NCI-H1436 (cell line): ENCODE data around the gene MTA3.

Experiments used
- DNase-seq: peaks from one replicate; lab custom pipeline; 2025; lab: John Stamatoyannopoulos, UW

The MTA3 gene

GRCh38 chr2:42733852-42734251 lies 165.4 kb downstream of the MTA3 start:
- no peak for DNase-seq

- no peak for DNase-seq
Measured at GRCh38 chr2:42736598-42737322, 168.3 kb downstream of the MTA3 start.

GRCh38 chr2:42741140-42741539 lies 172.7 kb downstream of the MTA3 start:
- no peak for DNase-seq

GRCh38 chr2:42742740-42743658 lies 174.6 kb downstream of the MTA3 start:
- DNase-seq, result no peak

- DNase-seq, result no peak
Measured at GRCh38 chr2:42743659-42743990, 175.2 kb downstream of the MTA3 start.

- DNase-seq, result no peak
Measured at GRCh38 chr2:42744545-42745082, 176.2 kb downstream of the MTA3 start.

- no peak for DNase-seq
Measured at GRCh38 chr2:42747422-42747821, 179.0 kb downstream of the MTA3 start.

- no peak for DNase-seq
Measured at GRCh38 chr2:42748840-42749239, 180.4 kb downstream of the MTA3 start.

- DNase-seq, result no peak
Measured at GRCh38 chr2:42752314-42752713, 183.9 kb downstream of the MTA3 start.

GRCh38 chr2:42752816-42753813 lies 184.7 kb downstream of the MTA3 start:
- DNase-seq, result no peak

GRCh38 chr2:42754021-42754775 lies 185.8 kb downstream of the MTA3 start:
- DNase-seq, result no peak

- DNase-seq, result no peak
Measured at GRCh38 chr2:42754776-42755140, 186.3 kb downstream of the MTA3 start.

GRCh38 chr2:42755191-42755880 lies 186.9 kb downstream of the MTA3 start:
- DNase-seq, result no peak

- no peak for DNase-seq
Measured at GRCh38 chr2:42756150-42756775, 187.8 kb downstream of the MTA3 start.

- peak; percentile 7 for DNase-seq
Measured at GRCh38 chr2:42756966-42757513, 188.6 kb downstream of the MTA3 start.

- no peak for DNase-seq
Measured at GRCh38 chr2:42757981-42758740, 189.7 kb downstream of the MTA3 start.

- DNase-seq, result no peak
Measured at GRCh38 chr2:42758751-42759150, 190.3 kb downstream of the MTA3 start.

- DNase-seq, result no peak
Measured at GRCh38 chr2:42761554-42761953, 193.1 kb downstream of the MTA3 start.

- no peak for DNase-seq
Measured at GRCh38 chr2:42762155-42762554, 193.7 kb downstream of the MTA3 start.
